ENCODE measurements around the gene DUSP12.

GRCh38 chr1:161731241-161731640 lies 18.3 kb upstream of the DUSP12 start:
- TF ChIP-seq SUZ12 (IDR thresholded peaks at IDR 0.05; ENCODE audit: extremely low read depth, insufficient read depth, insufficient read length) (no peak), YY1 (IDR thresholded peaks at IDR 0.05; ENCODE audit: insufficient read depth, insufficient read length) (no peak), ZNF274 (IDR thresholded peaks at IDR 0.05; ENCODE audit: low read depth, low read length) (no peak)

All from NT2/D1 (cell line).